ENCODE data around the gene DIABLO.

The DIABLO gene

GRCh38 chr12:122243965-122244364 is 18.1 kb upstream of the DIABLO start:
- TF ChIP-seq CEBPB (IDR thresholded peaks at IDR 0.05): no peak
- no peak for TF ChIP-seq CREB1 (IDR thresholded peaks at IDR 0.05; ENCODE audit: low read depth)
- no peak for TF ChIP-seq EGR1 (IDR thresholded peaks at IDR 0.05)
- TF ChIP-seq USF1 (IDR thresholded peaks at IDR 0.05): no peak
- no peak for TF ChIP-seq NFIC (IDR thresholded peaks at IDR 0.05)
- TF ChIP-seq EP300 (IDR thresholded peaks at IDR 0.05; ENCODE audit: borderline replicate concordance): no peak
- no peak for TF ChIP-seq FOXM1 (IDR thresholded peaks at IDR 0.05; ENCODE audit: borderline replicate concordance, low read depth)
- no peak for TF ChIP-seq REST (IDR thresholded peaks at IDR 0.05; ENCODE audit: low read depth)
- TF ChIP-seq RAD21 (IDR thresholded peaks at IDR 0.05; ENCODE audit: low read depth): no peak
- no peak for TF ChIP-seq TEAD4 (IDR thresholded peaks at IDR 0.05)
- TF ChIP-seq TAF1 (IDR thresholded peaks at IDR 0.05; ENCODE audit: low read depth): no peak
- TF ChIP-seq ZBTB7A (IDR thresholded peaks at IDR 0.05; ENCODE audit: low read depth): no peak
- no peak for TF ChIP-seq MAX (IDR thresholded peaks at IDR 0.05)
- TF ChIP-seq YY1 (IDR thresholded peaks at IDR 0.05; ENCODE audit: low read depth): no peak

GRCh38 chr12:122238861-122239260 is 13.0 kb upstream of the DIABLO start:
- no peak for TF ChIP-seq TCF12 (IDR thresholded peaks at IDR 0.05; ENCODE audit: low read depth)
- TF ChIP-seq TAF1 (IDR thresholded peaks at IDR 0.05; ENCODE audit: low read depth): no peak
- no peak for TF ChIP-seq FOXM1 (IDR thresholded peaks at IDR 0.05; ENCODE audit: borderline replicate concordance, low read depth)
- TF ChIP-seq REST (IDR thresholded peaks at IDR 0.05; ENCODE audit: low read depth): no peak
- no peak for TF ChIP-seq MAX (IDR thresholded peaks at IDR 0.05)
- TF ChIP-seq CREB1 (IDR thresholded peaks at IDR 0.05; ENCODE audit: low read depth): no peak
- no peak for TF ChIP-seq TEAD4 (IDR thresholded peaks at IDR 0.05)
- TF ChIP-seq RAD21 (IDR thresholded peaks at IDR 0.05; ENCODE audit: low read depth): no peak

- TF ChIP-seq CREB1 (IDR thresholded peaks at IDR 0.05; ENCODE audit: low read depth) (no peak), EP300 (IDR thresholded peaks at IDR 0.05; ENCODE audit: borderline replicate concordance) (no peak), RAD21 (IDR thresholded peaks at IDR 0.05; ENCODE audit: low read depth) (no peak), TCF12 (IDR thresholded peaks at IDR 0.05; ENCODE audit: low read depth) (no peak), YY1 (IDR thresholded peaks at IDR 0.05; ENCODE audit: low read depth) (no peak), EGR1 (IDR thresholded peaks at IDR 0.05) (no peak), TEAD4 (IDR thresholded peaks at IDR 0.05) (no peak), CEBPB (IDR thresholded peaks at IDR 0.05) (no peak), ZBTB7A (IDR thresholded peaks at IDR 0.05; ENCODE audit: low read depth) (no peak)
Observed at GRCh38 chr12:122235741-122236140, 9.9 kb upstream of the DIABLO start.

- TF ChIP-seq NFIC (IDR thresholded peaks at IDR 0.05): no peak
- TF ChIP-seq CEBPB (IDR thresholded peaks at IDR 0.05): no peak
- TF ChIP-seq YY1 (IDR thresholded peaks at IDR 0.05; ENCODE audit: low read depth): no peak
- TF ChIP-seq REST (IDR thresholded peaks at IDR 0.05; ENCODE audit: low read depth): no peak
- TF ChIP-seq EP300 (IDR thresholded peaks at IDR 0.05; ENCODE audit: borderline replicate concordance): no peak
- no peak for TF ChIP-seq TAF1 (IDR thresholded peaks at IDR 0.05; ENCODE audit: low read depth)
- TF ChIP-seq MAX (IDR thresholded peaks at IDR 0.05): no peak
Observed at GRCh38 chr12:122232691-122233090, 6.8 kb upstream of the DIABLO start.

- TF ChIP-seq USF1 (IDR thresholded peaks at IDR 0.05) (no peak), REST (IDR thresholded peaks at IDR 0.05; ENCODE audit: low read depth) (no peak), CREB1 (IDR thresholded peaks at IDR 0.05; ENCODE audit: low read depth) (no peak), TCF12 (IDR thresholded peaks at IDR 0.05; ENCODE audit: low read depth) (no peak), ZBTB7A (IDR thresholded peaks at IDR 0.05; ENCODE audit: low read depth) (no peak), FOXM1 (IDR thresholded peaks at IDR 0.05; ENCODE audit: borderline replicate concordance, low read depth) (no peak)
Observed at GRCh38 chr12:122230798-122231197, 4.9 kb upstream of the DIABLO start.
